HG02870 (cell line): ENCODE results near the gene CD37.
"Not testable (repeated sequence)": the region's sequence is repeated elsewhere in the genome, so short reads cannot be mapped to it uniquely, and the experiment has no call there.

ENCODE experiments used
- ATAC-seq: cut with Tn5 transposase; IDR thresholded peaks from one replicate; pipeline ENCODE4 v1.9.1; 2021; ENCODE audit warnings: mild to moderate bottlenecking, moderate library complexity; ENCODE audit not compliant: unreplicated experiment

The CD37 gene

GRCh38 chr19:49335071-49335783 lies at the start of gene CD37:
TSS of gene CD37 (plus strand) at chr19:49335406. CDS start at chr19:49335541, 135 bp downstream.
- ATAC-seq = no peak

- no peak for ATAC-seq
These were observed 48.0 kb upstream of the CD37 start for GRCh38 chr19:49287141-49287770.

GRCh38 chr19:49288205-49288604 lies 47.0 kb upstream of the CD37 start:
- not testable (repeated sequence) for ATAC-seq

GRCh38 chr19:49289286-49289685 lies 45.9 kb upstream of the CD37 start:
- not testable (repeated sequence) for ATAC-seq

GRCh38 chr19:49290517-49290916 lies 44.7 kb upstream of the CD37 start:
- no peak for ATAC-seq

- no peak for ATAC-seq
These were observed 40.8 kb upstream of the CD37 start for GRCh38 chr19:49294401-49294800.

GRCh38 chr19:49295208-49295880 lies 39.9 kb upstream of the CD37 start:
- no peak for ATAC-seq

GRCh38 chr19:49297403-49297802 lies 37.8 kb upstream of the CD37 start:
- ATAC-seq = no peak

GRCh38 chr19:49298653-49299052 lies 36.6 kb upstream of the CD37 start:
- ATAC-seq = not testable (repeated sequence)

- ATAC-seq = no peak
These were observed 33.9 kb upstream of the CD37 start for GRCh38 chr19:49301165-49301865.

GRCh38 chr19:49301866-49302252 lies 33.3 kb upstream of the CD37 start:
- no peak for ATAC-seq

GRCh38 chr19:49306734-49307133 lies 28.5 kb upstream of the CD37 start:
- ATAC-seq = not testable (repeated sequence)

GRCh38 chr19:49309087-49309486 lies 26.1 kb upstream of the CD37 start:
- ATAC-seq = no peak

GRCh38 chr19:49315111-49315510 lies 20.1 kb upstream of the CD37 start:
- no peak for ATAC-seq

- ATAC-seq = no peak
These were observed 18.9 kb upstream of the CD37 start for GRCh38 chr19:49316284-49316683.

- no peak for ATAC-seq
These were observed 16.9 kb upstream of the CD37 start for GRCh38 chr19:49318296-49318695.

GRCh38 chr19:49324801-49325576 lies 10.2 kb upstream of the CD37 start, which contains the start of gene SLC6A16:
TSS of gene SLC6A16 (minus strand) at chr19:49325191. CDS start at chr19:49311347, 13,844 bp downstream.
- no peak for ATAC-seq

GRCh38 chr19:49325756-49326155 lies 9.4 kb upstream of the CD37 start:
- ATAC-seq = not testable (repeated sequence)

GRCh38 chr19:49326165-49326704 lies 9.0 kb upstream of the CD37 start:
- ATAC-seq = no peak

- no peak for ATAC-seq
These were observed 7.2 kb upstream of the CD37 start for GRCh38 chr19:49327878-49328544.
